ENCODE data around the gene CCDC3. TPM values are rescaled to one million over a fixed set of nuclear protein-coding genes. Genes with fewer than 3 reads are reported as not detected.

The CCDC3 gene
- total and polyA plus RNA-seq, 2 of the 8 experiments (the other 6 are each of a cell fraction or from before 2014, with no cell fraction given): 3.4 to 3.7 TPM

DNA sequence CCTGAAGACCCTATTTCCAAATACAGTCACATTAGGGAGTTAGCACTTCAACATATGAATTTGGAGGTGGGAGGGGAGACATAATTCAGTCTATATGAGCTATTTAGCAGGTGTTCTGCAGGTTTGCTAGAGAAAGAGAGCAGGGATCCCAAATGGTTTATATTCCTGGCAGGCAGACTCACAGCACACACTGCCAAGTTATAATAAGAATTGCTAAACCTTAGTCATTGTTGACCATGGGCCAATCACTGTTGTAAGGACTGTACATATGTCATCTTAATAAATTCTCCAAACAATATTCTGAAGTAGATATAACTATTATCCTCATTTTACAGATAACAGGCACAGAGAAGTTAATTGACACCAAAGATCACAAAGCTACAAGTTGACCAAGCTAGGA, 1.5 kb upstream of the CCDC3 start:
- no peak for DNase-seq (ENCODE audit: low read depth in 1 of 2, low spot score in 2 of 2)
- Histone ChIP-seq H4K20me1 (replicated peaks in 1 of 2; ENCODE audit: control insufficient read depth in 1 of 2, insufficient read depth in 2 of 2, low read length in 2 of 2) (no peaks in the 10 kb centered on the region), H3K14ac (ENCODE audit: insufficient read length) (no peak overlapping the region), H2BK5ac (ENCODE audit: low read depth, low read length) (no peak overlapping the region), H4K91ac (replicated peaks; ENCODE audit: insufficient read length, low read length) (no peak overlapping the region), H2BK120ac (replicated peaks; ENCODE audit: low read depth, low read length) (no peak overlapping the region), H2AFZ (ENCODE audit: low read length) (no peak overlapping the region), H3K36me3 (ENCODE audit: control insufficient read depth in 2 of 4, insufficient read depth in 4 of 4, low read length in 3 of 4) (no peaks in the 10 kb centered on the region), H2BK15ac (ENCODE audit: low read length) (no peak overlapping the region), H3K4ac (replicated peaks; ENCODE audit: insufficient read length, low read depth, low read length) (no peak overlapping the region), H3K27ac (ENCODE audit: low read depth, low read length) (no peak overlapping the region), H2BK12ac (ENCODE audit: low read depth, low read length) (no peak overlapping the region), H3K4me2 (ENCODE audit: insufficient read depth in 1 of 2, low read depth in 2 of 2, low read length in 2 of 2) (no peak overlapping the region), H3K9ac (replicated peaks in 1 of 4; ENCODE audit: extremely low read depth in 1 of 4, low read depth in 3 of 4, low read length in 3 of 4) (no peak overlapping the region), H3K23ac (ENCODE audit: insufficient read length) (no peak overlapping the region), H3K18ac (ENCODE audit: extremely low read depth, low read length) (no peak overlapping the region), H3K4me1 (replicated peaks in 1 of 4; ENCODE audit: control insufficient read depth in 3 of 4, insufficient read depth in 4 of 4, low read length in 3 of 4) (no peaks in the 10 kb centered on the region; a peak in 1 of 7 replicates), H3K79me1 (ENCODE audit: low read depth, low read length) (no peaks in the 10 kb centered on the region; the same call in 1 of the 2 replicates), H4K8ac (ENCODE audit: extremely low read depth, insufficient read depth, low read length) (no peak overlapping the region), H3K4me3 (ENCODE audit: extremely low read depth in 1 of 4, insufficient read depth in 2 of 4, low read depth in 3 of 4, low read length in 4 of 4) (no peak overlapping the region), H4K5ac (ENCODE audit: insufficient read length, low read depth, low read length) (no peak overlapping the region), H3K56ac (replicated peaks; ENCODE audit: insufficient read length, low read depth, low read length) (no peak overlapping the region), H3K79me2 (ENCODE audit: control insufficient read depth in 1 of 2, insufficient read depth in 2 of 2, low read length in 2 of 2) (no peaks in the 10 kb centered on the region), H3K23me2 (ENCODE audit: low read depth, low read length) (peaks cover 4% of the 10 kb centered on the region), H3K27me3 (replicated peaks in 1 of 4; ENCODE audit: control insufficient read depth in 3 of 4, extremely low read depth in 1 of 4, insufficient read depth in 3 of 4, low read length in 3 of 4) (peaks cover 9 to 32% (median 22%) of the 10 kb centered on the region in 4 experiments), H2AK5ac (ENCODE audit: low read depth, low read length) (no peak overlapping the region), H3K9me3 (ENCODE audit: insufficient read depth in 2 of 2, low read depth in 1 of 2, low read length in 1 of 2) (no peaks in the 10 kb centered on the region), H2BK20ac (ENCODE audit: low read length) (no peak overlapping the region)
- CTCF ChIA-PET (ENCODE audit: partially characterized antibody): interaction anchor here (0.6 to 1.3 kb wide), 3 partner anchors 12 to 53 kb away, joined by 3 to 5 read pairs (median 3); no protein-coding TSS in a partner anchor
- FAIRE-seq: no peak
- no peak for TF ChIP-seq TAF1 (IDR thresholded peaks at IDR 0.05; ENCODE audit: low read depth, low read length)
- TF ChIP-seq BRCA1 (IDR thresholded peaks at IDR 0.05; ENCODE audit: low read depth, low read length): no peak
- no peak for TF ChIP-seq FOSL1 (IDR thresholded peaks at IDR 0.05; ENCODE audit: insufficient read depth, low read depth, low read length)
- no peak for TF ChIP-seq SAP30 (IDR thresholded peaks at IDR 0.05; ENCODE audit: insufficient read depth, insufficient replicate concordance, low read length)
- TF ChIP-seq RAD21 (IDR thresholded peaks at IDR 0.05 in 1 of 2, conservative IDR thresholded peaks at IDR 0.05 in 1 of 2; ENCODE audit: low read depth in 2 of 2, low read length in 2 of 2): no peak
- no peak for TF ChIP-seq SIX5 (IDR thresholded peaks at IDR 0.05; ENCODE audit: low read depth, low read length)
- POLR2A ChIA-PET (ENCODE audit: partially characterized antibody): no interaction called here

Data from H1 (cell line).